LNCAP (cell line): Measurements from ENCODE around the gene IQCK.

Experiments
- TF ChIP-seq, protein P1 (sequence below): fragments of 450-650 bp; IDR thresholded peaks from 2 replicates; pipeline ENCODE4 v1.5.1; 2017; ENCODE audit warnings: mild to moderate bottlenecking

IQCK gene

GRCh38 chr16:19715566-19715965, 2.5 kb upstream of the IQCK start:
- TF ChIP-seq, protein P1, sequence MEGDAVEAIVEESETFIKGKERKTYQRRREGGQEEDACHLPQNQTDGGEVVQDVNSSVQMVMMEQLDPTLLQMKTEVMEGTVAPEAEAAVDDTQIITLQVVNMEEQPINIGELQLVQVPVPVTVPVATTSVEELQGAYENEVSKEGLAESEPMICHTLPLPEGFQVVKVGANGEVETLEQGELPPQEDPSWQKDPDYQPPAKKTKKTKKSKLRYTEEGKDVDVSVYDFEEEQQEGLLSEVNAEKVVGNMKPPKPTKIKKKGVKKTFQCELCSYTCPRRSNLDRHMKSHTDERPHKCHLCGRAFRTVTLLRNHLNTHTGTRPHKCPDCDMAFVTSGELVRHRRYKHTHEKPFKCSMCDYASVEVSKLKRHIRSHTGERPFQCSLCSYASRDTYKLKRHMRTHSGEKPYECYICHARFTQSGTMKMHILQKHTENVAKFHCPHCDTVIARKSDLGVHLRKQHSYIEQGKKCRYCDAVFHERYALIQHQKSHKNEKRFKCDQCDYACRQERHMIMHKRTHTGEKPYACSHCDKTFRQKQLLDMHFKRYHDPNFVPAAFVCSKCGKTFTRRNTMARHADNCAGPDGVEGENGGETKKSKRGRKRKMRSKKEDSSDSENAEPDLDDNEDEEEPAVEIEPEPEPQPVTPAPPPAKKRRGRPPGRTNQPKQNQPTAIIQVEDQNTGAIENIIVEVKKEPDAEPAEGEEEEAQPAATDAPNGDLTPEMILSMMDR: no peak

DNA sequence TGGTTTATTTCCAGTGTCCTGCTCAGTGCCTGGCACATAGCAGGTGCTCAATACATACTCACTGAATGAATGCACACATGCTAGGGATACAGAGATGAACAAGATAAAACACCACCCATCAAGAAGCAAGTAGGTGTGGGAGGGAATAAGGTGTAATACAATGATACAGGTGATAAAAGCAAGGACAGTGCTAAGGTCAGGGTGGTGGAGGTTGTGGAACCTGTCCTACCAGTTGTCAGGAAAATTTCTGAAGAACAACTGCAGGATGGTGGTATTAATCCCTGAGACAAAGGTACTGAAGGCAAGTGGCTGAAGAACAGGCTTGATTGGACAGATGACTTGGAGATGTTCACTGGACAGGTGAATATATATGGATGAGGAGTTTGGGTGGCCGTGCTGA, 1.9 kb upstream of the IQCK start:
- TF ChIP-seq, protein P1: no peak

- TF ChIP-seq, protein P1: no peak
Measured at GRCh38 chr16:19717314-19717713, 757 bp upstream of the IQCK start.

- TF ChIP-seq, protein P1: no peak
Measured at GRCh38 chr16:19718624-19718965, 524 bp downstream of the IQCK start.

GRCh38 chr16:19722269-19722952, 4.3 kb downstream of the IQCK start:
- TF ChIP-seq, protein P1: no peak

DNA sequence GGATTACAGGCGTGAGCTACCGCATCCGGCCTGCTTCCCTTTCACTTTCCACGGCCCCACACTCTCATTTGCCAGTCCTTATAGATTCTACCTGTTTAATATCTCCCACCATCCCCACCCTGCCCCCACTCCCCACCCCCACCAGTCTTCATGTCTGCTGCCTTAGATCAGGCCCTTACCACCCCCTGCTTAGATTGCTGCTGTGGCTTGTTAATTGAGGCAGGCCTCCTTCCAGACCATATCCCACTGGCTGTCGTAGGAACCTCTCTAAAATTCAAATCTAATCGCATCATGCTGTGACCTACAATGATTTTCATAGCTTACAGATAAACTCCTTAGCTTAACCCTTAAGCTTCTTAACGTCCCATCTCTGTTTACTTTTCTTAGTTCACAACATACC, 4.9 kb downstream of the IQCK start:
- TF ChIP-seq, protein P1: no peak

DNA sequence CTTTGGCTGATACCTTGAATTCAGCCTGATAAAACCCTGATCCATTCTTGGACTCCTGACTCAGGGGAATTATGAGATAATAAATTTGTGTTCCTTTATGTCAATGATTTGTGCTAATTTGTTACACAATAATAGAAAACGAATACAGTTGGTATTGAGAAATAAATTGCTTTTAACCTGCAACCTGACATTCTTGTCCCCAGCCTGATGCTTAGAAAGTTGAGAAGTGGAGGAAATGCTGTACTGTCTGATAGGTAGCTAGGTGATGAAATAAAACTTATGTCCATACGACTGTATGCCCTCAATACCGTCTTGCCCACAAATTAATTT, 10.5 kb downstream of the IQCK start:
- TF ChIP-seq, protein P1: no peak

DNA sequence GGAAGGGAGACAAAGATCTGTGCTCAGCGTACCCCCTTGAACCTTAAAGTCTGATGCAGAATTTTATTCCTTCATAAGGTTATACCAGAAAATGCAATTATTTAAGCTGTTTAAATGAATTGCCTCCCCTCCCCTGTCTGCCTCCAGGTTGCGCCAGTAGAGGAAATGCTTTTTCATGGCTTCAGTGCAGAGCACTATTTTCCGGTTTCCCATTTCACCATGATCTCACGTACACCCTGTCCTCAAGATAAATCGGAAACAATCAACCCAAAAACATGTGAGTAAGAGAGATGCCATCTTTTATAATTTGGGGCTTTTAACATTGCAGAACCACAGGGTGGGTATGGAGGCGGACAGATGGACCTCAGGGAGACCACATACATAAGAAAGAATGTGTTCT, 15.5 kb downstream of the IQCK start:
- TF ChIP-seq, protein P1: no peak
